ENCODE measurements around the gene EPSTI1.

The EPSTI1 gene

DNA sequence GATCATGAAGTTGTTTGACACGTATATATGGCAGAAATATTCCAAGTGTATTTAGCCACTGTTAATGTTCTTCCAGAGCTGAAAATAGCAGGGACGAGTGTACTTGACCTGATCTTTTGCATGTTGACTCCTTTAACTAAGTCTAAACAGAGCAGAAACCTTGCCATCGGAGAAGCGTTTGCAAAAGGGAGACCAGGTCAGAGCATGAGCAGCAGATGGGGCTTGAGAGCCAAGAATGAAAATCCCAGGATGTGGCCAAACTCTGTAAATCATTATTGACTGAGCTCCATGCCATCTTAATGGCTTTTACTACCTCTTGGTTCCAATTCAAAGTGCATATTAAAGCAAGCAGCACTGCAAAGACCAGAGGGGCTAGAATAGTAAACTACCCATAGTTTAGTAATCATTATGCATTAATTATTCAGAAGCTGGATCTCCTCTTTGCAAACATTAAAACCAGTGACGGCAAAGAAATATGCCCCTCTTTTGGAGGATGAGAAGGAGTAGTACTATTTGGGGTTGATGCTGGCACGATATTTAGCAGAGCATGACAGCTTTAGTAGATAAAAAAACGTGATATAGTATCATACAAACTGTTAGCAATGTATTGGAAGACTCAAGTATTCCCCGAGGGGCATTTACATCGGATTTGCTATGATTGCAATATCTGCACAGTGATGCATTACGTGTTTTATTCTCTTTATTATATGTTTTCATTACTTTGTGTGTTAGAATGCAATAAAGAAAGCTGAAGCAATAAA is 154.9 kb downstream of the EPSTI1 start:
- peak; percentile 9 for DNase-seq

Data from MV-4-11 (cell line).